Activated T-cell treated with anti-CD3 and anti-CD28 coated beads, Interleukin-2, amount 50 U/mL, for 72 hours (primary cell): ENCODE measurements around the gene KCNT2. TPM values are rescaled to one million over a fixed set of nuclear protein-coding genes. Genes with fewer than 3 reads are reported as not detected.
"Not testable (repeated sequence)": the region's sequence is repeated elsewhere in the genome, so short reads cannot be mapped to it uniquely, and the experiment has no call there.

ENCODE experiments used
- ATAC-seq, 2 donors: fragments of 150-1000 bp; cut with Tn5 transposase; replicated peaks in 1 of 2; 2 replicates each; pipeline ENCODE4 v1.10.0; 2021; ENCODE audit warnings: moderate library complexity in 2 of 2, mild to moderate bottlenecking in 1 of 2
- DNase-seq, 2 donors: peaks; one replicate each; pipeline ENCODE4 v3.0.0; 2021 to 2022; ENCODE audit warnings: mixed read lengths in 1 of 2
- H3K27ac Mint-ChIP-seq: one replicate; pipeline ENCODE4 v1.8.0; 2022; ENCODE audit warnings: mild to moderate bottlenecking, moderate library complexity, mixed read lengths
- H3K27me3 Mint-ChIP-seq: one replicate; pipeline ENCODE4 v1.8.0; 2022; ENCODE audit warnings: low read depth, mixed read lengths
- H3K36me3 Mint-ChIP-seq, 2 donors: one replicate each; pipeline ENCODE4 v1.8.0; 2022; ENCODE audit warnings: mixed read lengths in 2 of 2, mild to moderate bottlenecking in 1 of 2; ENCODE audit not compliant: insufficient read depth in 2 of 2
- H3K4me1 Mint-ChIP-seq: one replicate; pipeline ENCODE4 v1.8.0; 2022; ENCODE audit warnings: low read depth, mixed read lengths
- H3K4me3 Mint-ChIP-seq, 2 donors: one replicate each; pipeline ENCODE4 v1.8.0; 2022; ENCODE audit warnings: mild to moderate bottlenecking in 2 of 2, mixed read lengths in 2 of 2, moderate library complexity in 2 of 2
- H3K9me3 Mint-ChIP-seq, 2 donors: one replicate each; pipeline ENCODE4 v1.8.0; 2022; ENCODE audit warnings: mixed read lengths in 2 of 2
- total RNA-seq, 2 donors: library from RNA; stranded (reverse); gene quantifications; one replicate each; pipeline ENCODE4 v1.2.3, GENCODE V29; 2022

KCNT2 gene
- total RNA-seq, 2 donors from 2014 or later, result not detected

- no peaks in the 10 kb centered on the region for H3K9me3 Mint-ChIP-seq
- ATAC-seq, result no peak
- no peaks in the 10 kb centered on the region for H3K27me3 Mint-ChIP-seq
- DNase-seq, result no peak
- H3K4me3 Mint-ChIP-seq, result no peak overlapping the region
- H3K4me1 Mint-ChIP-seq, result no peaks in the 10 kb centered on the region
- H3K36me3 Mint-ChIP-seq, result no peaks in the 10 kb centered on the region
- no peak overlapping the region for H3K27ac Mint-ChIP-seq
Observed at GRCh38 chr1:196278816-196279215, 329.4 kb downstream of the KCNT2 start.

GRCh38 chr1:196277860-196278259 lies 330.4 kb downstream of the KCNT2 start:
- Mint-ChIP-seq H3K9me3 (no peaks in the 10 kb centered on the region), H3K4me3 (no peak overlapping the region), H3K27ac (no peak overlapping the region), H3K4me1 (no peaks in the 10 kb centered on the region), H3K27me3 (no peaks in the 10 kb centered on the region), H3K36me3 (no peaks in the 10 kb centered on the region)
- DNase-seq (no peak), ATAC-seq (no peak)

- H3K27ac Mint-ChIP-seq, result no peak overlapping the region
- DNase-seq, result no peak
Observed at GRCh38 chr1:196271212-196271947, 336.9 kb downstream of the KCNT2 start.

GRCh38 chr1:196263086-196263485 lies 345.2 kb downstream of the KCNT2 start:
- H3K4me1 Mint-ChIP-seq, DNase-seq, ATAC-seq, H3K27me3 Mint-ChIP-seq, H3K9me3 Mint-ChIP-seq, H3K4me3 Mint-ChIP-seq, H3K27ac Mint-ChIP-seq, H3K36me3 Mint-ChIP-seq: not testable (repeated sequence)

More at GRCh38 chr1:196271212-196271947, 336.9 kb downstream of the KCNT2 start:
- Mint-ChIP-seq H3K4me3 (no peak overlapping the region), H3K9me3 (no peaks in the 10 kb centered on the region), H3K27me3 (no peaks in the 10 kb centered on the region), H3K36me3 (no peaks in the 10 kb centered on the region), H3K4me1 (no peaks in the 10 kb centered on the region)
- ATAC-seq, result no peak

- Mint-ChIP-seq H3K9me3 (no peaks in the 10 kb centered on the region), H3K36me3 (no peaks in the 10 kb centered on the region), H3K4me3 (no peak overlapping the region), H3K4me1 (no peaks in the 10 kb centered on the region), H3K27ac (no peak overlapping the region), H3K27me3 (no peaks in the 10 kb centered on the region)
- DNase-seq (no peak), ATAC-seq (no peak)
Observed at GRCh38 chr1:196260270-196260669, 348.0 kb downstream of the KCNT2 start.

- no peak overlapping the region for H3K27ac Mint-ChIP-seq
- H3K4me1 Mint-ChIP-seq, result no peaks in the 10 kb centered on the region
- H3K9me3 Mint-ChIP-seq, result no peaks in the 10 kb centered on the region
- DNase-seq (no peak), ATAC-seq (no peak)
- no peak overlapping the region for H3K4me3 Mint-ChIP-seq
- H3K36me3 Mint-ChIP-seq, result no peaks in the 10 kb centered on the region
- H3K27me3 Mint-ChIP-seq, result no peaks in the 10 kb centered on the region
Observed at GRCh38 chr1:196259316-196259715, 348.9 kb downstream of the KCNT2 start.

- no peak for DNase-seq
- no peaks in the 10 kb centered on the region for H3K9me3 Mint-ChIP-seq
- H3K4me1 Mint-ChIP-seq, result no peaks in the 10 kb centered on the region
- no peak overlapping the region for H3K27ac Mint-ChIP-seq
- no peaks in the 10 kb centered on the region for H3K36me3 Mint-ChIP-seq
- no peaks in the 10 kb centered on the region for H3K27me3 Mint-ChIP-seq
- ATAC-seq, result no peak
- no peak overlapping the region for H3K4me3 Mint-ChIP-seq
Observed at GRCh38 chr1:196255762-196256161, 352.5 kb downstream of the KCNT2 start.

- Mint-ChIP-seq H3K36me3 (no peaks in the 10 kb centered on the region), H3K9me3 (peaks cover 3% of the 10 kb centered on the region in 2 donors), H3K4me1 (no peaks in the 10 kb centered on the region), H3K27me3 (no peaks in the 10 kb centered on the region), H3K27ac (no peak overlapping the region), H3K4me3 (no peak overlapping the region)
- no peak for ATAC-seq
- DNase-seq, result no peak
Observed at GRCh38 chr1:196229546-196229945, 378.7 kb downstream of the KCNT2 start.

- H3K9me3 Mint-ChIP-seq, result peaks cover 0 to 3% of the 10 kb centered on the region in 2 donors
- H3K27ac Mint-ChIP-seq, result no peak overlapping the region
- no peaks in the 10 kb centered on the region for H3K27me3 Mint-ChIP-seq
- no peak overlapping the region for H3K4me3 Mint-ChIP-seq
- H3K36me3 Mint-ChIP-seq, result no peaks in the 10 kb centered on the region
- ATAC-seq, result no peak
- no peaks in the 10 kb centered on the region for H3K4me1 Mint-ChIP-seq
- DNase-seq, result no peak
Observed at GRCh38 chr1:196214866-196215265, 393.4 kb downstream of the KCNT2 start.

- H3K9me3 Mint-ChIP-seq, result peaks cover 5 to 6% of the 10 kb centered on the region in 2 donors
- no peak for DNase-seq
Observed at GRCh38 chr1:196209983-196210382, 398.3 kb downstream of the KCNT2 start.

GRCh38 chr1:196209265-196209664 lies 399.0 kb downstream of the KCNT2 start:
- H3K36me3 Mint-ChIP-seq, result no peaks in the 10 kb centered on the region
- no peaks in the 10 kb centered on the region for H3K4me1 Mint-ChIP-seq
- no peak overlapping the region for H3K27ac Mint-ChIP-seq
- no peaks in the 10 kb centered on the region for H3K27me3 Mint-ChIP-seq
- H3K4me3 Mint-ChIP-seq, result no peak overlapping the region
- H3K9me3 Mint-ChIP-seq, result peaks cover 5 to 6% of the 10 kb centered on the region in 2 donors
- no peak for DNase-seq
- ATAC-seq, result no peak

More at GRCh38 chr1:196209983-196210382, 398.3 kb downstream of the KCNT2 start:
- H3K4me1 Mint-ChIP-seq, result no peaks in the 10 kb centered on the region
- no peaks in the 10 kb centered on the region for H3K27me3 Mint-ChIP-seq
- H3K4me3 Mint-ChIP-seq, result no peak overlapping the region
- no peak for ATAC-seq
- no peak overlapping the region for H3K27ac Mint-ChIP-seq
- H3K36me3 Mint-ChIP-seq, result no peaks in the 10 kb centered on the region

GRCh38 chr1:196207612-196208217 lies 400.5 kb downstream of the KCNT2 start:
- ATAC-seq (no peak), DNase-seq (no peak)
- H3K27ac Mint-ChIP-seq, result no peak overlapping the region
- H3K36me3 Mint-ChIP-seq, result no peaks in the 10 kb centered on the region
- H3K27me3 Mint-ChIP-seq, result no peaks in the 10 kb centered on the region
- H3K4me1 Mint-ChIP-seq, result no peaks in the 10 kb centered on the region
- peaks cover 3 to 5% of the 10 kb centered on the region in 2 donors for H3K9me3 Mint-ChIP-seq
- H3K4me3 Mint-ChIP-seq, result no peak overlapping the region

- peaks cover 3 to 5% of the 10 kb centered on the region in 2 donors for H3K9me3 Mint-ChIP-seq
- no peak for ATAC-seq
- no peaks in the 10 kb centered on the region for H3K4me1 Mint-ChIP-seq
- no peaks in the 10 kb centered on the region for H3K27me3 Mint-ChIP-seq
- no peak overlapping the region for H3K4me3 Mint-ChIP-seq
- no peak overlapping the region for H3K27ac Mint-ChIP-seq
- H3K36me3 Mint-ChIP-seq, result no peaks in the 10 kb centered on the region
- DNase-seq, result no peak
Observed at GRCh38 chr1:196205882-196206281, 402.4 kb downstream of the KCNT2 start.

GRCh38 chr1:196196486-196196885 lies 411.8 kb downstream of the KCNT2 start:
- DNase-seq, result no peak
- Mint-ChIP-seq H3K4me1 (no peaks in the 10 kb centered on the region), H3K4me3 (no peak overlapping the region), H3K9me3 (peaks cover 6 to 8% of the 10 kb centered on the region in 2 donors), H3K36me3 (peaks cover 0 to 2% of the 10 kb centered on the region in 2 donors), H3K27ac (no peak overlapping the region), H3K27me3 (no peaks in the 10 kb centered on the region)
- ATAC-seq, result no peak
